Measurements from ENCODE around the gene TNKS2.

GRCh38 chr10:91778485-91778884 lies 19.7 kb upstream of the TNKS2 start:
- no peak for TF ChIP-seq POLR2A (IDR thresholded peaks at IDR 0.05)
- TF ChIP-seq CTCF (IDR thresholded peaks at IDR 0.05 in 8 of 11, conservative IDR thresholded peaks at IDR 0.05 in 3 of 11): no peak
- no peak for TF ChIP-seq POLR2AphosphoS5 (IDR thresholded peaks at IDR 0.05)
